Prostate gland (tissue), 2 donors: ENCODE measurements around the gene ACTR3. TPM values are rescaled to one million over a fixed set of nuclear protein-coding genes. Genes with fewer than 3 reads are reported as not detected.
A peak's percentile ranks its signal among the peaks of the same experiment; 100 is the strongest.

Experiments used
- DNase-seq: peaks from one replicate; pipeline ENCODE4 v3.0.0-alpha.2; 2019; ENCODE audit warnings: low spot score
- H3K27ac ChIP-seq, 2 donors: fragments of 200-600 bp; sonication (generic); 2 replicates each; pipeline ENCODE4 v1.5.1; 2017 to 2019
- H3K27me3 ChIP-seq: fragments of 200-600 bp; sonication (generic); replicated peaks from 2 replicates; pipeline ENCODE4 v1.5.1; 2019; ENCODE audit not compliant: insufficient read depth
- H3K36me3 ChIP-seq, 2 donors: fragments of 200-600 bp; sonication (generic); 1 replicate in 1 of 2; 2 replicates in 1 of 2; pipeline versions ENCODE4 v1.5.1 to v1.8.1; 2017 to 2019
- H3K4me1 ChIP-seq: fragments of 200-600 bp; sonication (generic); replicated peaks from 2 replicates; pipeline ENCODE4 v1.5.1; 2019
- H3K4me3 ChIP-seq, 2 donors: fragments of 200-600 bp; sonication (generic); 2 replicates each; pipeline ENCODE4 v1.5.1; 2017 to 2019
- H3K9me3 ChIP-seq: fragments of 200-600 bp; sonication (generic); 2 replicates; pipeline ENCODE4 v1.5.1; 2017
- CTCF ChIP-seq, 4 experiments: fragments of 200-600 bp in 2 of 4; fragments of 450-650 bp in 2 of 4; sonication (generic) in 2 of 4; IDR thresholded peaks; 1 replicate in 3 of 4; 2 replicates in 1 of 4; pipeline ENCODE4 v1.5.1; 2016 to 2019; ENCODE audit warnings: antibody characterized with exemption in 4 of 4, mild to moderate bottlenecking in 2 of 4, moderate library complexity in 2 of 4
- POLR2A ChIP-seq: fragments of 450-650 bp; IDR thresholded peaks from one replicate; pipeline ENCODE4 v1.6.1; 2016; ENCODE audit warnings: antibody characterized with exemption, mild to moderate bottlenecking
- POLR2AphosphoS5 ChIP-seq: sonication (generic); formaldehyde crosslinking; IDR thresholded peaks from one replicate; pipeline ENCODE4 v1.6.1; 2017; ENCODE audit warnings: antibody characterized with exemption
- WGBS: methylation state at CpG from one replicate; pipeline ENCODE4 v1.1.5; 2018; 5-methylcytosine and 5-hydroxymethylcytosine counted together
- intact Hi-C: fragments of 100-400 bp; cut with DNase I; formaldehyde crosslinking; loops from one replicate; pipeline ENCODE4 v1.14.2; 2022
- total RNA-seq, 2 donors: library from RNA; depleted of rRNA; stranded (reverse); fragments of >200 nt; gene quantifications; one replicate each; pipeline ENCODE4 v1.1.0, GENCODE V29; 2016

ACTR3 gene
- total RNA-seq, 2 donors from 2014 or later: 65.9 to 93.7 TPM

GRCh38 chr2:113875135-113875534 lies 14.8 kb upstream of the ACTR3 start:
- intact Hi-C loops: no loop called here
- Histone ChIP-seq H3K27ac (no peak overlapping the region), H3K4me3 (no peak overlapping the region), H3K36me3 (no peaks in the 10 kb centered on the region), H3K4me1 (no peaks in the 10 kb centered on the region), H3K27me3 (no peaks in the 10 kb centered on the region), H3K9me3 (no peaks in the 10 kb centered on the region)
- no peak for TF ChIP-seq CTCF (IDR thresholded peaks at IDR 0.05)
- no peak for TF ChIP-seq POLR2A
- no peak for TF ChIP-seq POLR2AphosphoS5
- WGBS: 54% methylated on average over 2 of the region's 2 CpGs
- DNase-seq: no peak

GRCh38 chr2:113876503-113877387 lies 13.1 kb upstream of the ACTR3 start:
- Histone ChIP-seq H3K27me3 (no peaks in the 10 kb centered on the region), H3K9me3 (no peaks in the 10 kb centered on the region), H3K36me3 (no peaks in the 10 kb centered on the region), H3K4me1 (no peaks in the 10 kb centered on the region), H3K27ac (peak overlapping the region in 1 of 2 donors; percentile 22), H3K4me3 (no peak overlapping the region)
- DNase-seq: peak; percentile 65
- 57% methylated on average over 19 of the region's 19 CpGs for WGBS
- intact Hi-C loops: no loop called here
- TF ChIP-seq POLR2A: no peak
- peak; percentile 15 for TF ChIP-seq POLR2AphosphoS5

- no peak for DNase-seq
These were observed 11.9 kb upstream of the ACTR3 start for GRCh38 chr2:113877711-113878598.

GRCh38 chr2:113878743-113879142 lies 11.1 kb upstream of the ACTR3 start:
- no peaks in the 10 kb centered on the region for H3K27me3 ChIP-seq
- H3K9me3 ChIP-seq: no peaks in the 10 kb centered on the region
- no peaks in the 10 kb centered on the region for H3K36me3 ChIP-seq
- H3K4me1 ChIP-seq: no peaks in the 10 kb centered on the region
- 59% methylated on average over 1 of the region's 1 CpG for WGBS
- TF ChIP-seq CTCF (IDR thresholded peaks at IDR 0.05): no peak
- TF ChIP-seq POLR2AphosphoS5: no peak
- TF ChIP-seq POLR2A: no peak
- no peak overlapping the region for H3K4me3 ChIP-seq
- no peak overlapping the region for H3K27ac ChIP-seq
- DNase-seq: no peak
- intact Hi-C loops: no loop called here

More at GRCh38 chr2:113877711-113878598, 11.9 kb upstream of the ACTR3 start:
- Histone ChIP-seq H3K36me3 (no peaks in the 10 kb centered on the region), H3K27me3 (no peaks in the 10 kb centered on the region), H3K9me3 (no peaks in the 10 kb centered on the region), H3K4me1 (no peaks in the 10 kb centered on the region), H3K4me3 (no peak overlapping the region), H3K27ac (no peak overlapping the region)
- WGBS: 32% methylated on average over 4 of the region's 4 CpGs
- intact Hi-C loops: no loop called here
- TF ChIP-seq CTCF (IDR thresholded peaks at IDR 0.05) (no peak), POLR2AphosphoS5 (no peak), POLR2A (no peak)

GRCh38 chr2:113879457-113879856 lies 10.4 kb upstream of the ACTR3 start:
- TF ChIP-seq POLR2AphosphoS5 (no peak), POLR2A (no peak), CTCF (IDR thresholded peaks at IDR 0.05) (no peak)
- DNase-seq: no peak
- intact Hi-C loops: no loop called here
- H3K4me1 ChIP-seq: no peaks in the 10 kb centered on the region
- 84% methylated on average over 3 of the region's 3 CpGs for WGBS
- H3K4me3 ChIP-seq: no peak overlapping the region
- no peak overlapping the region for H3K27ac ChIP-seq
- no peaks in the 10 kb centered on the region for H3K9me3 ChIP-seq
- H3K36me3 ChIP-seq: no peaks in the 10 kb centered on the region
- H3K27me3 ChIP-seq: no peaks in the 10 kb centered on the region
